AG09309 (cell line): ENCODE measurements around the gene SLC5A4.
"Not testable (repeated sequence)": the region's sequence is repeated elsewhere in the genome, so short reads cannot be mapped to it uniquely, and the experiment has no call there.

Source experiments
- DNase-seq: peaks from one replicate; pipeline ENCODE4 v3.0.0-alpha.2; 2010; ENCODE audit warnings: low read depth
- H3K4me3 ChIP-seq: 2 replicates; pipeline ENCODE4 v1.5.1; 2011; ENCODE audit warnings: mild to moderate bottlenecking, low read depth, low read length, moderate library complexity; ENCODE audit not compliant: control insufficient read depth
- TF ChIP-seq, protein P1 (sequence below): IDR thresholded peaks from 2 replicates; pipeline ENCODE4 v1.5.1; 2011; ENCODE audit warnings: mild to moderate bottlenecking, low read depth, low read length, inconsistent platforms; ENCODE audit not compliant: insufficient read depth, control insufficient read depth; ENCODE audit errors: missing control alignments

Gene SLC5A4

GRCh38 chr22:32269316-32269715 lies 14.2 kb upstream of the SLC5A4 start:
- no peak overlapping the region for H3K4me3 ChIP-seq
- TF ChIP-seq, protein P1, sequence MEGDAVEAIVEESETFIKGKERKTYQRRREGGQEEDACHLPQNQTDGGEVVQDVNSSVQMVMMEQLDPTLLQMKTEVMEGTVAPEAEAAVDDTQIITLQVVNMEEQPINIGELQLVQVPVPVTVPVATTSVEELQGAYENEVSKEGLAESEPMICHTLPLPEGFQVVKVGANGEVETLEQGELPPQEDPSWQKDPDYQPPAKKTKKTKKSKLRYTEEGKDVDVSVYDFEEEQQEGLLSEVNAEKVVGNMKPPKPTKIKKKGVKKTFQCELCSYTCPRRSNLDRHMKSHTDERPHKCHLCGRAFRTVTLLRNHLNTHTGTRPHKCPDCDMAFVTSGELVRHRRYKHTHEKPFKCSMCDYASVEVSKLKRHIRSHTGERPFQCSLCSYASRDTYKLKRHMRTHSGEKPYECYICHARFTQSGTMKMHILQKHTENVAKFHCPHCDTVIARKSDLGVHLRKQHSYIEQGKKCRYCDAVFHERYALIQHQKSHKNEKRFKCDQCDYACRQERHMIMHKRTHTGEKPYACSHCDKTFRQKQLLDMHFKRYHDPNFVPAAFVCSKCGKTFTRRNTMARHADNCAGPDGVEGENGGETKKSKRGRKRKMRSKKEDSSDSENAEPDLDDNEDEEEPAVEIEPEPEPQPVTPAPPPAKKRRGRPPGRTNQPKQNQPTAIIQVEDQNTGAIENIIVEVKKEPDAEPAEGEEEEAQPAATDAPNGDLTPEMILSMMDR = no peak

DNA sequence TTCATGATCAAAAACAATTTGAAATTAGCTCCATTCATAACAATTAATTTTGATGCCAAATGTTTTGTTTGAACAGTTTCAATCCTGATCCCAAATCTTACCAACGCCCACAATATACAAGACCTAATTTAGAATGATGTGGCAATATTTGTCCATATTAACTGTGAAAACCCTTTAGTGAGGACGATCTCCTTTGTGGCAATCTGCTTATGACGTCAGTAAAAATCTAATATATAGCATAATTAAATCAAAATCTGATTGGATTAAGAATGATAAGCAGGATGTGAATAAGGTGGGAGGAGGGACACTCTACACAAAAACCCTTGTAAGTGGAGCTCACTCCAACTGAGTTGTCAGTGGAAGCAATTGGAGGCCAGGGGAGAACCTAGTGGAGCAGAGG lies 11.9 kb upstream of the SLC5A4 start:
- no peak for DNase-seq
- H3K4me3 ChIP-seq = no peak overlapping the region
- TF ChIP-seq, protein P1 = no peak

More at GRCh38 chr22:32269316-32269715, 14.2 kb upstream of the SLC5A4 start:
- no peak for DNase-seq

GRCh38 chr22:32265882-32266767 lies 11.0 kb upstream of the SLC5A4 start:
- no peak overlapping the region for H3K4me3 ChIP-seq
- TF ChIP-seq, protein P1 = peak; percentile 88
- peak; percentile 14 for DNase-seq

DNA sequence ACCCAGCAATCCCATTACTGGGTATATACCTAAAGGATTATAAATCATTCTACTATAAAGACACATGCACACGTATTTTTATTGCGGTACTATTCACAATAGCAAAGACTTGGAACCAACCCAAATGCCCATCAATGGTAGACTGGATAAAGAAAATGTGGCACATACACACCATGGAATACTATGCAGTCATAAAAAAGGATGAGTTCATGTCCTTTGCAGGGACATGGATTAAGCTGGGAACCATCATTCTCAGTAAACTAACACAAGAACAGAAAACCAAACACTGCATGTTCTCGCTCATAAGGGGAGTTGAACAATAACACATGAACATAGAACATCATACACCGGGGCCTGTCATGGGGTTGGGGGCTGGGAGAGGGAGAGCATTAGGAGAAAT lies 8.5 kb upstream of the SLC5A4 start:
- DNase-seq = not testable (repeated sequence)

DNA sequence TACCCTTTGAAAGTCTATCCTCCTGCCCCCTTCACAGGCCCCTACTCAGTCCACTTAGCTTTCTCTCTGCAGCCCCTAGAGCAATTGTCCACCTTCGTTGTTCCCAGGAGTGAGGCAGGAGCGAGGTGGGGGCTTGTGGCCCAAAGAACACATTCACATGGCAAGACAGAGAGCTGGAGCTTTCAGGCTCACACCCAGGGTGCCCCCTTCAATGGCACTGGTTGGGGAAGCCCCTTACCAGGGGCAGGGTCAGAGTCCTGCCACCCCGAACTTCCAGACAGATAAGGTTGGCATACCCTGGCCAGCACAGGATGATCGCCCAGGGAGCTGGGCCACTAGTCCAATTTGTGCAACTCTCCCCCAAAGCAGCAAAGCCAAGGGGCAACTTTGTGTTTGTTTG lies 6.2 kb upstream of the SLC5A4 start:
- H3K4me3 ChIP-seq = no peak overlapping the region
- TF ChIP-seq, protein P1 = no peak
- DNase-seq = no peak

More for the DNA sequence above, 8.5 kb upstream of the SLC5A4 start:
- not testable (repeated sequence) for H3K4me3 ChIP-seq

GRCh38 chr22:32258791-32259190 lies 3.6 kb upstream of the SLC5A4 start:
- no peak overlapping the region for H3K4me3 ChIP-seq
- DNase-seq = no peak
- TF ChIP-seq, protein P1 = no peak

- H3K4me3 ChIP-seq = no peak overlapping the region
- TF ChIP-seq, protein P1 = no peak
- no peak for DNase-seq
Measured at GRCh38 chr22:32255726-32256125, 579 bp upstream of the SLC5A4 start.
